Astrocyte (in vitro differentiated cells and primary cell): ENCODE data around the gene SRBD1.

Experiments used
- EZH2 ChIP-seq: IDR thresholded peaks from 2 replicates; pipeline ENCODE4 v1.6.1; 2012; ENCODE audit warnings: mild to moderate bottlenecking, low read length, inconsistent platforms; ENCODE audit not compliant: insufficient read depth
- TF ChIP-seq, protein P1 (sequence below): IDR thresholded peaks from 2 replicates; pipeline ENCODE4 v1.5.1; 2011; ENCODE audit warnings: low read depth, mild to moderate bottlenecking, inconsistent platforms, low read length, moderate library complexity; ENCODE audit not compliant: insufficient read depth

GRCh38 chr2:45559436-45559835, 51.6 kb downstream of the SRBD1 start:
- TF ChIP-seq EZH2: no peak
- TF ChIP-seq, protein P1, sequence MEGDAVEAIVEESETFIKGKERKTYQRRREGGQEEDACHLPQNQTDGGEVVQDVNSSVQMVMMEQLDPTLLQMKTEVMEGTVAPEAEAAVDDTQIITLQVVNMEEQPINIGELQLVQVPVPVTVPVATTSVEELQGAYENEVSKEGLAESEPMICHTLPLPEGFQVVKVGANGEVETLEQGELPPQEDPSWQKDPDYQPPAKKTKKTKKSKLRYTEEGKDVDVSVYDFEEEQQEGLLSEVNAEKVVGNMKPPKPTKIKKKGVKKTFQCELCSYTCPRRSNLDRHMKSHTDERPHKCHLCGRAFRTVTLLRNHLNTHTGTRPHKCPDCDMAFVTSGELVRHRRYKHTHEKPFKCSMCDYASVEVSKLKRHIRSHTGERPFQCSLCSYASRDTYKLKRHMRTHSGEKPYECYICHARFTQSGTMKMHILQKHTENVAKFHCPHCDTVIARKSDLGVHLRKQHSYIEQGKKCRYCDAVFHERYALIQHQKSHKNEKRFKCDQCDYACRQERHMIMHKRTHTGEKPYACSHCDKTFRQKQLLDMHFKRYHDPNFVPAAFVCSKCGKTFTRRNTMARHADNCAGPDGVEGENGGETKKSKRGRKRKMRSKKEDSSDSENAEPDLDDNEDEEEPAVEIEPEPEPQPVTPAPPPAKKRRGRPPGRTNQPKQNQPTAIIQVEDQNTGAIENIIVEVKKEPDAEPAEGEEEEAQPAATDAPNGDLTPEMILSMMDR: no peak
